GM18907 (cell line): Measurements from ENCODE around the gene RRAD.

ENCODE experiments used
- ATAC-seq: cut with Tn5 transposase; IDR thresholded peaks from one replicate; pipeline ENCODE4 v1.9.1; 2021; ENCODE audit warnings: mild to moderate bottlenecking, moderate library complexity; ENCODE audit not compliant: unreplicated experiment

The RRAD gene

GRCh38 chr16:66918355-66918754 lies 7.0 kb downstream of the RRAD start:
- no peak for ATAC-seq

GRCh38 chr16:66917741-66918140 lies 7.6 kb downstream of the RRAD start:
- ATAC-seq: no peak

GRCh38 chr16:66916518-66916917 lies 8.8 kb downstream of the RRAD start:
- ATAC-seq: no peak

- no peak for ATAC-seq
These were observed 10.3 kb downstream of the RRAD start for GRCh38 chr16:66915041-66915440.

- no peak for ATAC-seq
These were observed 10.8 kb downstream of the RRAD start for GRCh38 chr16:66914541-66914940.

GRCh38 chr16:66913711-66914110 lies 11.6 kb downstream of the RRAD start:
- ATAC-seq: no peak

- ATAC-seq: no peak
These were observed 12.3 kb downstream of the RRAD start for GRCh38 chr16:66913081-66913480.

- no peak for ATAC-seq
These were observed 13.5 kb downstream of the RRAD start for GRCh38 chr16:66911801-66912200.

GRCh38 chr16:66911112-66911511 lies 14.2 kb downstream of the RRAD start:
- no peak for ATAC-seq

GRCh38 chr16:66910175-66910940 lies 15.0 kb downstream of the RRAD start:
- no peak for ATAC-seq

- ATAC-seq: no peak
These were observed 16.4 kb downstream of the RRAD start for GRCh38 chr16:66908762-66909559.

- ATAC-seq: no peak
These were observed 17.2 kb downstream of the RRAD start for GRCh38 chr16:66908116-66908515.

GRCh38 chr16:66906916-66907836 lies 18.2 kb downstream of the RRAD start:
- ATAC-seq: no peak

- ATAC-seq: no peak
These were observed 19.4 kb downstream of the RRAD start for GRCh38 chr16:66905633-66906539.

- ATAC-seq: no peak
These were observed 20.3 kb downstream of the RRAD start for GRCh38 chr16:66904846-66905632.

GRCh38 chr16:66904428-66904845 lies 20.9 kb downstream of the RRAD start:
- no peak for ATAC-seq

GRCh38 chr16:66903544-66904427 lies 21.5 kb downstream of the RRAD start:
- no peak for ATAC-seq
